HepG2 (cell line): ENCODE measurements around the gene CDHR5. TPM values are rescaled to one million over a fixed set of nuclear protein-coding genes. Genes with fewer than 3 reads are reported as not detected.

Source experiments
- CBX1 ChIP-seq: IDR thresholded peaks from one replicate; pipeline ENCODE4 v1.6.1; 2016; ENCODE audit warnings: antibody characterized with exemption, low read depth
- JUNB ChIP-seq: sonication (generic); formaldehyde crosslinking; IDR thresholded peaks from 2 replicates; pipeline ENCODE4 v1.8.0; 2022; ENCODE audit warnings: missing genetic modification reagents, mild to moderate bottlenecking, borderline replicate concordance
- KDM2A ChIP-seq: sonication (generic); formaldehyde crosslinking; IDR thresholded peaks from 2 replicates; pipeline ENCODE4 v1.4.0; 2020; ENCODE audit warnings: low read depth, missing genetic modification reagents, borderline replicate concordance
- KDM3A ChIP-seq: IDR thresholded peaks from 2 replicates; pipeline ENCODE4 v1.6.1; 2018; ENCODE audit warnings: low read depth, missing compliant biosample characterization
- MIER2 ChIP-seq: IDR thresholded peaks from 2 replicates; pipeline ENCODE4 v1.6.1; 2016; ENCODE audit warnings: missing biosample characterization, missing genetic modification reagents
- NAIF1 ChIP-seq: sonication (generic); formaldehyde crosslinking; IDR thresholded peaks from 2 replicates; pipeline ENCODE4 v1.5.0; 2020; ENCODE audit warnings: mild to moderate bottlenecking, missing genetic modification reagents, borderline replicate concordance
- NFE2L1 ChIP-seq: sonication (generic); formaldehyde crosslinking; IDR thresholded peaks from 2 replicates; pipeline ENCODE4 v1.4.0; 2020; ENCODE audit warnings: missing genetic modification reagents, mild to moderate bottlenecking, borderline replicate concordance
- ZNF138 ChIP-seq: sonication (generic); formaldehyde crosslinking; IDR thresholded peaks from 2 replicates; pipeline ENCODE4 v1.5.0; 2020; ENCODE audit warnings: mild to moderate bottlenecking, low read depth, missing genetic modification reagents
- ZNF329 ChIP-seq: sonication (generic); formaldehyde crosslinking; IDR thresholded peaks from 2 replicates; pipeline ENCODE4 v1.9.0; 2021; ENCODE audit warnings: low read depth, mild to moderate bottlenecking, missing genetic modification reagents
- polyA plus RNA-seq, 8 experiments: library from polyadenylated mRNA; depleted of rRNA in 3 of 8; stranded (reverse) in 7 of 8; unstranded in 1 of 8; fragments of >200 nt; fragmentation: Illumina TruSeq in 4 of 8; extraction: Trizol in 4 of 8; gene quantifications; 2 replicates each; pipeline versions ENCODE4 v1.2.1 to v1.2.3, GENCODE V29; 2011 to 2016; ENCODE audit warnings: low read depth in 4 of 8, missing spikeins in 1 of 8, mixed read lengths in 1 of 8; ENCODE audit not compliant: insufficient read depth in 1 of 8
- total RNA-seq, 5 experiments: library from RNA; depleted of rRNA; stranded (reverse); fragments of >200 nt; fragmentation: Illumina TruSeq; extraction: Trizol; gene quantifications; 2 replicates each; pipeline ENCODE4 v1.2.3, GENCODE V29; 2016; ENCODE audit warnings: low read depth in 1 of 5
- TF ChIP-seq, protein P1 (sequence below), 2 experiments: IDR thresholded peaks; 2 replicates each; pipeline ENCODE4 v1.6.1; 2011 to 2012; ENCODE audit warnings: low read length in 2 of 2, borderline replicate concordance in 1 of 2, low read depth in 1 of 2, mild to moderate bottlenecking in 1 of 2, moderate library complexity in 1 of 2
- TF ChIP-seq, protein P2 (sequence below): IDR thresholded peaks from 2 replicates; pipeline ENCODE4 v1.6.1; 2016; ENCODE audit warnings: low read depth, control low read depth
- TF ChIP-seq, protein P3 (sequence below): sonication (generic); formaldehyde crosslinking; conservative IDR thresholded peaks from 2 replicates; pipeline ENCODE4 v1.8.1; 2023; ENCODE audit warnings: missing genetic modification reagents
- TF ChIP-seq, protein P4 (sequence below): sonication (generic); formaldehyde crosslinking; IDR thresholded peaks from 2 replicates; pipeline ENCODE4 v1.5.0; 2020; ENCODE audit warnings: mild to moderate bottlenecking, missing genetic modification reagents, borderline replicate concordance

CDHR5 gene
- total and polyA plus RNA-seq, 2 of the 13 experiments (the other 11 are each of a cell fraction or from before 2014, with no cell fraction given) = 0.46 to 0.71 TPM

DNA sequence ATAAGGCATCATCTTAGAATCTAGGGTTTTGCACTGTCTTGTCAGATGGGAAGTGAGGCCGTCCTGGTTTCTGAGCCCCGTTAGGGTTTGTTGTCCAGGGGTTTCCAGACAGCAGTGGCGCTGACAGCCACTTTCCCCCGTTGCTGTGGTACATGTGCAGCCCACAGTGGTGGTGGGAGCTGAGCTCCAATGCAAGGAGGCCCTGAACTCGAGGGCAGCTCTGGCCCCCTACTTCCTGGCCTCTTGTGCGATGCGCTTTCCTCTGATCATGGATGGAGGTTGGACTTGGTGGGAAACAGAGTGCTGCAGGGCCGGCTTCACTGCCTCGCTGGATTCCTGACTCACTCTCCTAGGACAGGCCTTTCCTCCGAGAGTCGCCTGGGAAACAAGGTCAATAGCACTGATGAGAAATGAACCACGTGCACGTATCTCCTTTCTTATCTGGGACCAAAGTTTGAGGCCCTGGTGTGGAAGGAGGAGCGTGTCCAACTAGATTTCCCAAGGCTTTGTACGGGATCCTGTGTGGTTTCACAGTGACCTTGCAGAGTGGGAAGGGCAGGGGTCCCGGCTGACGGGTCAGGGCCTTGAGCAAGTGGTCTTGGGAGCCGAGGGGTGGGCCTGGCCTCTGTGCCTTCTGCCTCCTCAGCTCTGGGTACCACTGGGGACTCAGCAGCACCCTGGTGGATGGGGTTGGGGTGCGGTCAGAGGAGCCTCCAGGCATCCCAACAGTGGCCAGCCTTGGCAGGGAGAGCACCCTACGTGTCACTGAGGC, 44.7 kb downstream of the CDHR5 start (continued):
- TF ChIP-seq, protein P1, sequence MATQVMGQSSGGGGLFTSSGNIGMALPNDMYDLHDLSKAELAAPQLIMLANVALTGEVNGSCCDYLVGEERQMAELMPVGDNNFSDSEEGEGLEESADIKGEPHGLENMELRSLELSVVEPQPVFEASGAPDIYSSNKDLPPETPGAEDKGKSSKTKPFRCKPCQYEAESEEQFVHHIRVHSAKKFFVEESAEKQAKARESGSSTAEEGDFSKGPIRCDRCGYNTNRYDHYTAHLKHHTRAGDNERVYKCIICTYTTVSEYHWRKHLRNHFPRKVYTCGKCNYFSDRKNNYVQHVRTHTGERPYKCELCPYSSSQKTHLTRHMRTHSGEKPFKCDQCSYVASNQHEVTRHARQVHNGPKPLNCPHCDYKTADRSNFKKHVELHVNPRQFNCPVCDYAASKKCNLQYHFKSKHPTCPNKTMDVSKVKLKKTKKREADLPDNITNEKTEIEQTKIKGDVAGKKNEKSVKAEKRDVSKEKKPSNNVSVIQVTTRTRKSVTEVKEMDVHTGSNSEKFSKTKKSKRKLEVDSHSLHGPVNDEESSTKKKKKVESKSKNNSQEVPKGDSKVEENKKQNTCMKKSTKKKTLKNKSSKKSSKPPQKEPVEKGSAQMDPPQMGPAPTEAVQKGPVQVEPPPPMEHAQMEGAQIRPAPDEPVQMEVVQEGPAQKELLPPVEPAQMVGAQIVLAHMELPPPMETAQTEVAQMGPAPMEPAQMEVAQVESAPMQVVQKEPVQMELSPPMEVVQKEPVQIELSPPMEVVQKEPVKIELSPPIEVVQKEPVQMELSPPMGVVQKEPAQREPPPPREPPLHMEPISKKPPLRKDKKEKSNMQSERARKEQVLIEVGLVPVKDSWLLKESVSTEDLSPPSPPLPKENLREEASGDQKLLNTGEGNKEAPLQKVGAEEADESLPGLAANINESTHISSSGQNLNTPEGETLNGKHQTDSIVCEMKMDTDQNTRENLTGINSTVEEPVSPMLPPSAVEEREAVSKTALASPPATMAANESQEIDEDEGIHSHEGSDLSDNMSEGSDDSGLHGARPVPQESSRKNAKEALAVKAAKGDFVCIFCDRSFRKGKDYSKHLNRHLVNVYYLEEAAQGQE (IDR thresholded peaks at IDR 0.05; ENCODE audit: borderline replicate concordance in 1 of 2, low read depth in 1 of 2, low read length in 2 of 2) = no peak
- TF ChIP-seq MIER2 (CRISPR knock-in tag) (no peak), NFE2L1 (CRISPR knock-in tag) (no peak), CBX1 (no peak), ZNF138 (no peak), ZNF329 (CRISPR knock-in tag) (no peak), KDM3A (CRISPR knock-in tag) (peak; percentile 72; the same call in 1 of the 2 replicates), KDM2A (CRISPR knock-in tag) (no peak), NAIF1 (no peak), JUNB (CRISPR knock-in tag) (no peak)
- TF ChIP-seq, protein P2, sequence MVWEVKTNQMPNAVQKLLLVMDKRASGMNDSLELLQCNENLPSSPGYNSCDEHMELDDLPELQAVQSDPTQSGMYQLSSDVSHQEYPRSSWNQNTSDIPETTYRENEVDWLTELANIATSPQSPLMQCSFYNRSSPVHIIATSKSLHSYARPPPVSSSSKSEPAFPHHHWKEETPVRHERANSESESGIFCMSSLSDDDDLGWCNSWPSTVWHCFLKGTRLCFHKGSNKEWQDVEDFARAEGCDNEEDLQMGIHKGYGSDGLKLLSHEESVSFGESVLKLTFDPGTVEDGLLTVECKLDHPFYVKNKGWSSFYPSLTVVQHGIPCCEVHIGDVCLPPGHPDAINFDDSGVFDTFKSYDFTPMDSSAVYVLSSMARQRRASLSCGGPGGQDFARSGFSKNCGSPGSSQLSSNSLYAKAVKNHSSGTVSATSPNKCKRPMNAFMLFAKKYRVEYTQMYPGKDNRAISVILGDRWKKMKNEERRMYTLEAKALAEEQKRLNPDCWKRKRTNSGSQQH (CRISPR knock-in tag) = no peak
- TF ChIP-seq, protein P3, sequence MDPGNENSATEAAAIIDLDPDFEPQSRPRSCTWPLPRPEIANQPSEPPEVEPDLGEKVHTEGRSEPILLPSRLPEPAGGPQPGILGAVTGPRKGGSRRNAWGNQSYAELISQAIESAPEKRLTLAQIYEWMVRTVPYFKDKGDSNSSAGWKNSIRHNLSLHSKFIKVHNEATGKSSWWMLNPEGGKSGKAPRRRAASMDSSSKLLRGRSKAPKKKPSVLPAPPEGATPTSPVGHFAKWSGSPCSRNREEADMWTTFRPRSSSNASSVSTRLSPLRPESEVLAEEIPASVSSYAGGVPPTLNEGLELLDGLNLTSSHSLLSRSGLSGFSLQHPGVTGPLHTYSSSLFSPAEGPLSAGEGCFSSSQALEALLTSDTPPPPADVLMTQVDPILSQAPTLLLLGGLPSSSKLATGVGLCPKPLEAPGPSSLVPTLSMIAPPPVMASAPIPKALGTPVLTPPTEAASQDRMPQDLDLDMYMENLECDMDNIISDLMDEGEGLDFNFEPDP (CRISPR knock-in tag) = no peak
- TF ChIP-seq, protein P4, sequence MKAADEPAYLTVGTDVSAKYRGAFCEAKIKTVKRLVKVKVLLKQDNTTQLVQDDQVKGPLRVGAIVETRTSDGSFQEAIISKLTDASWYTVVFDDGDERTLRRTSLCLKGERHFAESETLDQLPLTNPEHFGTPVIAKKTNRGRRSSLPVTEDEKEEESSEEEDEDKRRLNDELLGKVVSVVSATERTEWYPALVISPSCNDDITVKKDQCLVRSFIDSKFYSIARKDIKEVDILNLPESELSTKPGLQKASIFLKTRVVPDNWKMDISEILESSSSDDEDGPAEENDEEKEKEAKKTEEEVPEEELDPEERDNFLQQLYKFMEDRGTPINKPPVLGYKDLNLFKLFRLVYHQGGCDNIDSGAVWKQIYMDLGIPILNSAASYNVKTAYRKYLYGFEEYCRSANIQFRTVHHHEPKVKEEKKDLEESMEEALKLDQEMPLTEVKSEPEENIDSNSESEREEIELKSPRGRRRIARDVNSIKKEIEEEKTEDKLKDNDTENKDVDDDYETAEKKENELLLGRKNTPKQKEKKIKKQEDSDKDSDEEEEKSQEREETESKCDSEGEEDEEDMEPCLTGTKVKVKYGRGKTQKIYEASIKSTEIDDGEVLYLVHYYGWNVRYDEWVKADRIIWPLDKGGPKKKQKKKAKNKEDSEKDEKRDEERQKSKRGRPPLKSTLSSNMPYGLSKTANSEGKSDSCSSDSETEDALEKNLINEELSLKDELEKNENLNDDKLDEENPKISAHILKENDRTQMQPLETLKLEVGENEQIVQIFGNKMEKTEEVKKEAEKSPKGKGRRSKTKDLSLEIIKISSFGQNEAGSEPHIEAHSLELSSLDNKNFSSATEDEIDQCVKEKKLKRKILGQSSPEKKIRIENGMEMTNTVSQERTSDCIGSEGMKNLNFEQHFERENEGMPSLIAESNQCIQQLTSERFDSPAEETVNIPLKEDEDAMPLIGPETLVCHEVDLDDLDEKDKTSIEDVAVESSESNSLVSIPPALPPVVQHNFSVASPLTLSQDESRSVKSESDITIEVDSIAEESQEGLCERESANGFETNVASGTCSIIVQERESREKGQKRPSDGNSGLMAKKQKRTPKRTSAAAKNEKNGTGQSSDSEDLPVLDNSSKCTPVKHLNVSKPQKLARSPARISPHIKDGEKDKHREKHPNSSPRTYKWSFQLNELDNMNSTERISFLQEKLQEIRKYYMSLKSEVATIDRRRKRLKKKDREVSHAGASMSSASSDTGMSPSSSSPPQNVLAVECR (CRISPR knock-in tag) = peak; percentile 75; the same call in 1 of the 2 replicates
